Measurements from ENCODE around the gene TNKS2.

TNKS2 gene

GRCh38 chr10:91776266-91776665, 22.0 kb upstream of the TNKS2 start:
- TF ChIP-seq, protein P1, sequence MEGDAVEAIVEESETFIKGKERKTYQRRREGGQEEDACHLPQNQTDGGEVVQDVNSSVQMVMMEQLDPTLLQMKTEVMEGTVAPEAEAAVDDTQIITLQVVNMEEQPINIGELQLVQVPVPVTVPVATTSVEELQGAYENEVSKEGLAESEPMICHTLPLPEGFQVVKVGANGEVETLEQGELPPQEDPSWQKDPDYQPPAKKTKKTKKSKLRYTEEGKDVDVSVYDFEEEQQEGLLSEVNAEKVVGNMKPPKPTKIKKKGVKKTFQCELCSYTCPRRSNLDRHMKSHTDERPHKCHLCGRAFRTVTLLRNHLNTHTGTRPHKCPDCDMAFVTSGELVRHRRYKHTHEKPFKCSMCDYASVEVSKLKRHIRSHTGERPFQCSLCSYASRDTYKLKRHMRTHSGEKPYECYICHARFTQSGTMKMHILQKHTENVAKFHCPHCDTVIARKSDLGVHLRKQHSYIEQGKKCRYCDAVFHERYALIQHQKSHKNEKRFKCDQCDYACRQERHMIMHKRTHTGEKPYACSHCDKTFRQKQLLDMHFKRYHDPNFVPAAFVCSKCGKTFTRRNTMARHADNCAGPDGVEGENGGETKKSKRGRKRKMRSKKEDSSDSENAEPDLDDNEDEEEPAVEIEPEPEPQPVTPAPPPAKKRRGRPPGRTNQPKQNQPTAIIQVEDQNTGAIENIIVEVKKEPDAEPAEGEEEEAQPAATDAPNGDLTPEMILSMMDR (IDR thresholded peaks at IDR 0.05; ENCODE audit: low read depth, low read length) = no peak
- no peak for DNase-seq (ENCODE audit: low read depth in 2 of 2)
- H3K4me3 ChIP-seq (replicated peaks in 1 of 2; ENCODE audit: low read depth in 2 of 2, low read length in 2 of 2) = no peak overlapping the region

DNA sequence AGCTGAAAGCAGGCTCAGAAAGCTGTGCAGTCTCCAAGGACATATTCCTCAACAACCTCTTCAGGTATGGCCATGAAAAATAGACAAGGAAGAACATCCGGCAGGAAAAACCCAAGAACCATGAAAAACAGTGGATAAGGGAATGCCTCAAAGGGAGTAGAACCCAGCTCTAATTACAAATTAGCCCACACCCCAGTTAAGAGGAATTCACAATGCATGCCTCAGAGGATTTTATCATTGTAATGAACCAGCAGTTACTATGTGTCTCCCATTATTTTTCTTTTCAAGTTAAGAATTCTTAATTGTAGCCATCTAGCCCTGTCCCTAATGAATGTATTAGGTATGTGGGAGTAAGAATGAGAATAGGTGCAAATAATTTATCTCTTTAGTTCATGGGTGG, 19.7 kb upstream of the TNKS2 start:
- DNase-seq (ENCODE audit: low read depth in 2 of 2) = no peak
- no peak overlapping the region for H3K4me3 ChIP-seq (replicated peaks in 1 of 2; ENCODE audit: low read depth in 2 of 2, low read length in 2 of 2)
- TF ChIP-seq, protein P1 (IDR thresholded peaks at IDR 0.05; ENCODE audit: low read depth, low read length) = no peak

- DNase-seq (ENCODE audit: low read depth in 2 of 2) = no peak
- TF ChIP-seq, protein P1 (IDR thresholded peaks at IDR 0.05; ENCODE audit: low read depth, low read length) = no peak
- H3K4me3 ChIP-seq (replicated peaks in 1 of 2; ENCODE audit: low read depth in 2 of 2, low read length in 2 of 2) = no peak overlapping the region
Observed at GRCh38 chr10:91779011-91779605, 19.1 kb upstream of the TNKS2 start.

- no peak overlapping the region for H3K4me3 ChIP-seq (replicated peaks in 1 of 2; ENCODE audit: low read depth in 2 of 2, low read length in 2 of 2)
- no peak for DNase-seq (ENCODE audit: low read depth in 2 of 2)
- TF ChIP-seq, protein P1 (IDR thresholded peaks at IDR 0.05; ENCODE audit: low read depth, low read length) = no peak
Observed at GRCh38 chr10:91782539-91782938, 15.7 kb upstream of the TNKS2 start.

GRCh38 chr10:91785830-91786229, 12.4 kb upstream of the TNKS2 start:
- H3K4me3 ChIP-seq (replicated peaks in 1 of 2; ENCODE audit: low read depth in 2 of 2, low read length in 2 of 2) = no peak overlapping the region
- no peak for DNase-seq (ENCODE audit: low read depth in 2 of 2)
- TF ChIP-seq, protein P1 (IDR thresholded peaks at IDR 0.05; ENCODE audit: low read depth, low read length) = no peak

GRCh38 chr10:91787258-91787657, 11.0 kb upstream of the TNKS2 start:
- TF ChIP-seq, protein P1 (IDR thresholded peaks at IDR 0.05; ENCODE audit: low read depth, low read length) = no peak
- no peak overlapping the region for H3K4me3 ChIP-seq (replicated peaks in 1 of 2; ENCODE audit: low read depth in 2 of 2, low read length in 2 of 2)
- no peak for DNase-seq (ENCODE audit: low read depth in 2 of 2)

DNA sequence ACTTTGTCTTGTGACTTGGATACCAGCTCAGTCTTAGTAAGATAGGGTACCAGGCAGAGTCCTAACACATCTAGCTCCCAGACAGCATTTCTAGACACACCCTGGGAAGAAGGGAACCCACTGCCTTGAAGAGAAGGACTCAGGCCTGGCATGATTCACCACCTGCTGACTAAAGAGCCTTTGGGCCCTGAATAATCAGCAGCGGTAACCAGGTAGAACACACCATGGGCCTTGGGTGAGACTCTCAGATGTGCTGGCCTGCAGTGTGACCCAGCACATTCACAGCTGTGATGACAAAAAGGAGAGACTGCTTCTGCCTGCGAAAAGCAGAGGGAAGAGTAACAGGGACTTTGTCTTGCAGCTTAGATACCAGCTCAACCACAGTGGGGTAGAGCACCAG, 10.4 kb upstream of the TNKS2 start:
- DNase-seq (ENCODE audit: low read depth in 2 of 2) = no peak
- H3K4me3 ChIP-seq (replicated peaks in 1 of 2; ENCODE audit: low read depth in 2 of 2, low read length in 2 of 2) = no peak overlapping the region
- TF ChIP-seq, protein P1 (IDR thresholded peaks at IDR 0.05; ENCODE audit: low read depth, low read length) = no peak
